Ovary (tissue), 3 donors: Measurements from ENCODE around the gene AKNA.

Experiments
- POLR2A ChIP-seq: fragments of 450-650 bp; IDR thresholded peaks from one replicate; pipeline ENCODE4 v1.6.1; 2017; ENCODE audit warnings: antibody characterized with exemption, mild to moderate bottlenecking, moderate library complexity
- TF ChIP-seq, protein P1 (sequence below), 3 donors: fragments of 450-650 bp in 2 of 3; fragments of 200-600 bp in 1 of 3; IDR thresholded peaks; one replicate each; pipeline versions ENCODE4 v1.5.1 to v1.8.0; 2016 to 2022; ENCODE audit warnings: antibody characterized with exemption in 3 of 3, mild to moderate bottlenecking in 1 of 3
- donor health status: DM: no; HTN: no; CAD: no.

DNA sequence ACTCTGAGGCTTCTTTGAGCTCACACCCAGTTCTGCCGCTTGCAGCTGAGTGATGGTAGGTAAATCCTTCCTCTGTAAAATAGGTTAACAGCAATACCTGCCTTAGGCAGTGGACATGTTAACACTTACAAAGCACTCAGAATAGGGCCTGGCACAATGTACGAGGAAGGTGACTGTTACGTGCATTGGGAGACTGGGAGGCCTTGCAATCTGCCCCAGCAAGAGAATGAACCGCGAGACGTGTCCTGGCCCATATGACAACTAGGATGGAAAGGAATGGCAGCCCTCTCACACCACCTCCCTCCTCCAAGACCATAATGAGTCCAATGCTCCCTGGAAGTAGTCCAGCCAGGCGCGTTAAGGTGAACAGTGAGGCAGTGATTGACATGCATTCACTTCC, 23.1 kb upstream of the AKNA start:
- TF ChIP-seq, protein P1, sequence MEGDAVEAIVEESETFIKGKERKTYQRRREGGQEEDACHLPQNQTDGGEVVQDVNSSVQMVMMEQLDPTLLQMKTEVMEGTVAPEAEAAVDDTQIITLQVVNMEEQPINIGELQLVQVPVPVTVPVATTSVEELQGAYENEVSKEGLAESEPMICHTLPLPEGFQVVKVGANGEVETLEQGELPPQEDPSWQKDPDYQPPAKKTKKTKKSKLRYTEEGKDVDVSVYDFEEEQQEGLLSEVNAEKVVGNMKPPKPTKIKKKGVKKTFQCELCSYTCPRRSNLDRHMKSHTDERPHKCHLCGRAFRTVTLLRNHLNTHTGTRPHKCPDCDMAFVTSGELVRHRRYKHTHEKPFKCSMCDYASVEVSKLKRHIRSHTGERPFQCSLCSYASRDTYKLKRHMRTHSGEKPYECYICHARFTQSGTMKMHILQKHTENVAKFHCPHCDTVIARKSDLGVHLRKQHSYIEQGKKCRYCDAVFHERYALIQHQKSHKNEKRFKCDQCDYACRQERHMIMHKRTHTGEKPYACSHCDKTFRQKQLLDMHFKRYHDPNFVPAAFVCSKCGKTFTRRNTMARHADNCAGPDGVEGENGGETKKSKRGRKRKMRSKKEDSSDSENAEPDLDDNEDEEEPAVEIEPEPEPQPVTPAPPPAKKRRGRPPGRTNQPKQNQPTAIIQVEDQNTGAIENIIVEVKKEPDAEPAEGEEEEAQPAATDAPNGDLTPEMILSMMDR (IDR thresholded peaks at IDR 0.05): no peak
- TF ChIP-seq POLR2A: no peak
